ENCODE measurements around the gene EPHB1. TPM values are rescaled to one million over a fixed set of nuclear protein-coding genes. Genes with fewer than 3 reads are reported as not detected.

EPHB1 gene
- total RNA-seq, 1 donor from 2014 or later, result 1.8 TPM

DNA sequence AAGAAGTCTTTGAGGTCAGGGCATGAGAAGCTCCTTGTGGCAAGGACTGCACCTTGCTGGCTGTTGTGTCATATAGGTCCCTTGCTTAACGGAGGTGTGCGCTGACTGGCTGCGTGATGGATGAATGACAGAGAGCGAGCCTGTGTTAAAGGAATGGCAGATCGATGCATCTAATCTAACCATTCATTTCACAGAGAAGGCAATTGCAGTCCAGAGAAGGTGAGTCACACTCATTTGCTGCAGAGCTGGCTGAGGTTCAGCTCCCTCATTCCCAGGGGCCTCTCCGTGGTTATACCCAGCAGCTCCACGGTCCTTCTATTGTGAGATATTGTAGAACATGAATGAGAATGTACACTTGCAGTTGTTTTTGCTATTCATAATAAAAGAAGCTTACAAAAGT lies 289.3 kb downstream of the EPHB1 start:
- TF ChIP-seq, protein P1, sequence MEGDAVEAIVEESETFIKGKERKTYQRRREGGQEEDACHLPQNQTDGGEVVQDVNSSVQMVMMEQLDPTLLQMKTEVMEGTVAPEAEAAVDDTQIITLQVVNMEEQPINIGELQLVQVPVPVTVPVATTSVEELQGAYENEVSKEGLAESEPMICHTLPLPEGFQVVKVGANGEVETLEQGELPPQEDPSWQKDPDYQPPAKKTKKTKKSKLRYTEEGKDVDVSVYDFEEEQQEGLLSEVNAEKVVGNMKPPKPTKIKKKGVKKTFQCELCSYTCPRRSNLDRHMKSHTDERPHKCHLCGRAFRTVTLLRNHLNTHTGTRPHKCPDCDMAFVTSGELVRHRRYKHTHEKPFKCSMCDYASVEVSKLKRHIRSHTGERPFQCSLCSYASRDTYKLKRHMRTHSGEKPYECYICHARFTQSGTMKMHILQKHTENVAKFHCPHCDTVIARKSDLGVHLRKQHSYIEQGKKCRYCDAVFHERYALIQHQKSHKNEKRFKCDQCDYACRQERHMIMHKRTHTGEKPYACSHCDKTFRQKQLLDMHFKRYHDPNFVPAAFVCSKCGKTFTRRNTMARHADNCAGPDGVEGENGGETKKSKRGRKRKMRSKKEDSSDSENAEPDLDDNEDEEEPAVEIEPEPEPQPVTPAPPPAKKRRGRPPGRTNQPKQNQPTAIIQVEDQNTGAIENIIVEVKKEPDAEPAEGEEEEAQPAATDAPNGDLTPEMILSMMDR (IDR thresholded peaks at IDR 0.05; ENCODE audit: unreplicated experiment), result no peak
- Mint-ChIP-seq H3K9me3 (ENCODE audit: low read depth) (no peaks in the 10 kb centered on the region), H3K4me1 (ENCODE audit: low read depth) (no peaks in the 10 kb centered on the region), H3K27me3 (peaks cover 16% of the 10 kb centered on the region), H3K4me3 (ENCODE audit: low read depth) (no peak overlapping the region), H3K36me3 (ENCODE audit: insufficient read depth) (no peaks in the 10 kb centered on the region), H3K27ac (no peak overlapping the region)
- DNase-seq (ENCODE audit: low spot score, unreplicated experiment), result no peak

DNA sequence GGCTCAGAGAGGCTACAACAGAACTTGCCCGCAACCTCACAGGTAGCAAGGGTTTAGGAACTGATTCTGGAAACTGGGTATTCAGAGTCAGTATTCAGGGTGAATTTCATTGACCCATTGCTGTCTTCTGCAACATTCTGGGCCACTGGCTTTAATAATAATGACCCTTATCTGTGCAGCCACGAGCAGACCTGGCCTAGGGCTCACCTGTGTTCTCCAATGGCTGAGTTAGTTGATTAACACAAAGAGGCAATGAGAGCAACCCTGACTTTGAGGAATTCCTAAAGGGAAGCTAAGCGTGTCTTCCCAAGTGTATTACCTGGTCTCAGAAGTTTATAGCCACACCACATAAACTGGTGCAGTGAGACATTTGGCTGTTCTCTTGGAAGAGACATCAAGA lies 289.9 kb downstream of the EPHB1 start:
- TF ChIP-seq, protein P1 (IDR thresholded peaks at IDR 0.05; ENCODE audit: unreplicated experiment), result no peak
- H3K36me3 Mint-ChIP-seq (ENCODE audit: insufficient read depth), result no peaks in the 10 kb centered on the region
- no peaks in the 10 kb centered on the region for H3K9me3 Mint-ChIP-seq (ENCODE audit: low read depth)
- no peaks in the 10 kb centered on the region for H3K4me1 Mint-ChIP-seq (ENCODE audit: low read depth)
- DNase-seq (ENCODE audit: low spot score, unreplicated experiment), result no peak
- H3K27ac Mint-ChIP-seq, result no peak overlapping the region
- peaks cover 16% of the 10 kb centered on the region for H3K27me3 Mint-ChIP-seq
- H3K4me3 Mint-ChIP-seq (ENCODE audit: low read depth), result no peak overlapping the region

DNA sequence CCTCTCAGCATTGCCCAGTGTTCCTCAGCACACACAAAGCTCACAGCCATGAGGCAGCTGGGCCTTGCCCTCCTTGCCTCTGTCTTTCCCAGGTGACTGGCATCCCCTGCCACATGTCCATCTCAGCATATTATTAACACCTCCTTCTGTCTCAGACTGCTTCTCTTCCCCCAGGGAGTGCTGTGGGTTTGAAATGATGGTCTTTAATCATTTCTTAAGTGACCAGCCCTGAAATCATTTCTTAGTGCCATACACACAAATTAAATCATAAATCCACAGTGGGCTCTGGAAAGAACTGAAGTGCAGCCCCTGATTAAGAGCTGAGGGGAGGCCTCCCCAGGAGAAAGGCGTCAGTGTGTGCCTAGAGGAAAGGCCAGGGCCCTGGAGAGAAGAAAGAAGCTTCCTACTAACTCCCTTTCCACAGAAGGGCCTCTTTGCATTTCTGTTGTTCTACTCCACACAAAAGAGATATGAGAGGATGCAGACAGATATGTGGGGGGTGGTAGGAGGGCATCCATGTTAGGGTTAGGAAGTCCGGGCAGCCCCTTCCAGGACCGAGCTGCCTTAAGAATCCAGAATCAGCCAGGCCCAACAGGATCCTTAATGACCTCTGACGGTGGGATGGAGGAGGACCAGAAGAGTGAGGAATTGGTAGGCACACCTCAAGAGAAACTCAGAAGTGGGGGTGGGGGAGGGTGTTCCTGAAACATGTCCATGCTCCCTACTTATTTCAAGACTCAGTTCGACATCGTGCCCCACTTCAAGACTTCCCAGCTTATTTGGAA lies 290.8 kb downstream of the EPHB1 start:
- H3K9me3 Mint-ChIP-seq (ENCODE audit: low read depth), result no peaks in the 10 kb centered on the region
- no peaks in the 10 kb centered on the region for H3K4me1 Mint-ChIP-seq (ENCODE audit: low read depth)
- no peak for DNase-seq (ENCODE audit: low spot score, unreplicated experiment)
- no peak overlapping the region for H3K27ac Mint-ChIP-seq
- H3K27me3 Mint-ChIP-seq, result peaks cover 13% of the 10 kb centered on the region
- no peak overlapping the region for H3K4me3 Mint-ChIP-seq (ENCODE audit: low read depth)
- H3K36me3 Mint-ChIP-seq (ENCODE audit: insufficient read depth), result no peaks in the 10 kb centered on the region
- TF ChIP-seq, protein P1 (IDR thresholded peaks at IDR 0.05; ENCODE audit: unreplicated experiment), result no peak

DNA sequence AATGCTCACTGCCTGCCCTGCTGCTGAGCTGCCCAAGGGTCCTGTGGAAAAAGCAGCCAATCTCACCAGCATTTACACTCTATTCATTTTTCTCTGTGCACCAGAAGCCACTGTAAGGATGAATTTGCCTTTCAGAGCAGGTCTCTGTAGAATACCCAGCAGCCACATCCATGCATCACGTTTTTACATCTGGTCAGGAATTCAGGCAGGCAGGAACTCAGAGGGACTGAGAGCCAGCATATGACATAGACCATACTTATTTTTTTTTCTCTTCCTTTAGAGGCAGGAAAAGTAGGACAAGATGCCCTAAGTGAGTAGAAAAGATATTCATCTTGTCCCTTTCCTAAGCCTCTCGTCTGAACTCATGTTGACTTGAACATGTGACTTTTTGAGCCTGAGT lies 292.7 kb downstream of the EPHB1 start:
- Mint-ChIP-seq H3K4me1 (ENCODE audit: low read depth) (no peaks in the 10 kb centered on the region), H3K9me3 (ENCODE audit: low read depth) (no peaks in the 10 kb centered on the region), H3K27me3 (peaks cover 8% of the 10 kb centered on the region), H3K27ac (no peak overlapping the region), H3K36me3 (ENCODE audit: insufficient read depth) (no peaks in the 10 kb centered on the region), H3K4me3 (ENCODE audit: low read depth) (no peak overlapping the region)
- TF ChIP-seq, protein P1 (IDR thresholded peaks at IDR 0.05; ENCODE audit: unreplicated experiment), result no peak
- no peak for DNase-seq (ENCODE audit: low spot score, unreplicated experiment)

DNA sequence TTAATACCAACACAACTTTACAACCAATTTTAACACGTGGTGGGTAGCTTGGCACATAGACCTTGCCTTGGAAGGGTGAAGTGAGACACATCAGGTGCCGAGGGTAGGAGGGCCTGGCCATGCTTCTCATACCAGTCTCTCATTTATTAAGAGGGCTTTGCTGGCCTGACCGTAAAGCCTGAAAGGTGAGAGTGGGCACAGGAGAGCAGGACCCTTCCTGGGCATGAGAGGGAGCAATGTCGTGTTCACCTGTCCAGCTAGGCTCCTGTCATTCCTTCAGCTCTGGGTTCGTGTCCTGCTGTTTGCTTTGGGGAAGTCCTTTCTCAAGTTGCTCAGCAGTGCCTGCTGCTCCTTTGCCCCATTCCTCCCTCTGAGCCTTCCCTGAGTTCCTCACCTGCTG lies 294.4 kb downstream of the EPHB1 start:
- Mint-ChIP-seq H3K4me1 (ENCODE audit: low read depth) (no peaks in the 10 kb centered on the region), H3K27ac (no peak overlapping the region), H3K27me3 (peaks cover 3% of the 10 kb centered on the region), H3K9me3 (ENCODE audit: low read depth) (no peaks in the 10 kb centered on the region), H3K4me3 (ENCODE audit: low read depth) (no peak overlapping the region), H3K36me3 (ENCODE audit: insufficient read depth) (no peaks in the 10 kb centered on the region)
- TF ChIP-seq, protein P1 (IDR thresholded peaks at IDR 0.05; ENCODE audit: unreplicated experiment), result no peak
- no peak for DNase-seq (ENCODE audit: low spot score, unreplicated experiment)
